HG02884 (cell line): ENCODE measurements around the gene SEC61G.

Source experiments
- ATAC-seq: cut with Tn5 transposase; IDR thresholded peaks from one replicate; pipeline ENCODE4 v1.9.1; 2021; ENCODE audit warnings: mild to moderate bottlenecking, moderate library complexity; ENCODE audit not compliant: unreplicated experiment

SEC61G gene

DNA sequence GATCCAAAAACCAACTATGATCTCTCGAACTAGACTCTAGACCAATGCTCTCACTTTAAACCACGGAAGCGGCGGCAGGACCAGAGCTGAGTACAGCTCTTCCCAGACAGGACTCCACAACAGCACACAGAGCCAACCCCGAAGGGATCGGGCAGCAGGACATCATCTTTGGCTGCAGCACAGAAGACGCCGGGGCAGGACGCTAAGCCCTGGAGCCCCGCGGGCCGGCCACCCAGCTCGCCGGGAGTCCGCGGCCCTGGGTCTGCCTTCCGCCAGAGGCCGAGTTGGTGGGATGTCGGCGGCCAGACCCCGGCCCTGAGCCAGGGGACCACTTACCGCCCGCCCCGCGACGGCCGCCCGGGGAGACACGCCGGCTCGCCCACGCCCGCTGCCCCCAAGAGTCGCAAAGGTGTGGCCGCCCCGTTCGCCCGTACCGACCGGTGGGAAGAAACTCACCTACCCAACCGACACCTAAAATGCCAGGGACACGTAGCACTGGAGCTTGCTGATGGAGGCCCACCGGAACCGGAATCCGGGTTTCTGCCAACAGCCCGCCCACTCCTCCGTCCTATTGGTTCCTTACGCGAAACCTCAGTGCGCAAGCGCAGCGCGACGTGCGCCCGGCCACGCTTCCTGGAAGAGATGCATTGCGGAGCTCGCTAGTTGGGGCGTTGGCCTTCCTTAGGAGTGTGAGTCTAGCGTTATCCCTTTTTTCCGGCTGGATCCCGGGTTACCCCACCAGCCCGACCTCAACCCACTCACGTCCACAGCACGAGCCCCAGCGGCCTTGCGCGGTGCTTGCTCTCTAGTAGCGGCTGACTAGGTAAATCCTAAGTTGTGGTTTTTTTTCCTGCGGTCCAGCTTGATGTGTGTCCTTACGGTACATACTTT is at the start of gene SEC61G:
Gene SEC61G (minus strand): TSS at position 510 of the 891 bp plus-strand sequence. CDS start 1,623 bp downstream, outside the sequence.
- ATAC-seq: peak; percentile 91

DNA sequence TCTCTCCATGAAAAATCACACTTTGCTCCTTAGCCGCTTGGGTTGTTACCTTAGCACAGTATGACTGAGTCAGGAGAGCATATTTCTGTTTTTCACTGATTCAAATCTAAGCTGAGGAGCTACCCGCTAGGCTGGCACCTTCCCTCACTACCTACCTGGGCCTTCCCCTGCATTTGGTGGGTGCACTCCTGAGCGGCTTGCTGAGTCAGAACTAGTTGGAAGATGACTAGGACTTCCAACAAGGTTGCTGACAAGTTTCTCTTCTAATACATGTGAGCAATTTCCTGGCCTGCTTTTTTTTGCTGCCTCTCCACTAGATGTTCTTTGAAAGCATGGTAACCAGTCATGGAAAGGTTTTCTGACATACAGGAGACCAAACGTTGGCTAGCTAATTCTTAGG is 43.8 kb upstream of the SEC61G start:
- peak; percentile 87 for ATAC-seq

DNA sequence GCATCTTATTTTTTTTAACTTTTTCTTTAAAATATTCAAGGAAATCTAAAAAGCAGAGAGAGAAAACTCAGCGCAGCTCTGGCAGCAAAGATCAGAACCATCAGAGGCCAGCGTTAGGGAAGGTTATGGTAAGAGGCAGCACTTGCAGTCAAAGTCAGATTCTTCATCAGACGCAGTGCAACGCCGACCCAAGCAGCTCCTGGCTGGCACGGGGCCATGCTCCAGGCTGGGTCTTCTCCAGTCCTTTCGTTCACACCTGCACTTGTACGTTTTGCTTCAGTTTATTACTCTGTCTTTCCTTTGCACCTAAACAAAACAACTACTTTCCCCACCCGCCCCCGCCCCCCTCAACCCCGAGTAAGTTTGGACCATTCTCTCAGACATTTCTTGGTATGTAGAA is 43.1 kb upstream of the SEC61G start:
- no peak for ATAC-seq

DNA sequence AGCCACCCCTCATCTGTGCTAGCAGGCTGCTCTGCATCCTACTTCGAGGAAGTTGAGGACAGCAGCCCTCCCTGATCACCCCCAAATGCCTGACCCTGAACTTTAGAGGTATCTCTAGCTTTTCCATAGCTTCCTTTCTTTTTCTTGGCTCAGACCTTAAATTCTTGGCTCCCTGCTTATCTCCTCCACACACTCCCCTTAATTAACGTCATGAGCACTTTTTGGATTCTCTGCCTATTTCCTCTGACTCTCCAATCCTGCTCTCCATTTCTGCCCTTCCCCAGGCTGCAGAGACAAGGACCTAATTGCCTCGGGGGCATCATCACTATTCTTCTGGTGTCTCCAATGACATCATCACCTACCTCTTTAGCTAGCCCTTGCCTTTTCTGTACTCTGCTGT is 40.8 kb upstream of the SEC61G start:
- ATAC-seq: no peak

DNA sequence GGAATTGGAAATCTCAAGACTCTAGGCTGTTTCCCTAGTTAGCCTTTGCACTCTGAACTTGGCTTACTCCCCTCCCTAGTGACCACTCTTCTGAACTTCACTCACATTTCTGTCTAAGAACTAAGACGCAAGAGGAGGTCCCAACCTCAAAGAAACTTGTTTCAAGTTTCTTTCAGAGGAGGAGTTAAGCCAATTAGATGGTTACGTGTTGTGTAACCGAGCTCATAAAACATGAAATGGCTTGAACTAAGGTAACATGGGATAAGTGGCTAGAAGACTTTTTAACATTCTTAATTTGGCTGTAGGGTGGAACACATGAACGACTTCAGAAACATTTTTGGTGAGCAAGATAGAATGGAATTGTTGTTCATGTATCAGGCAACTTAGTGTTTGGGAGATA is 39.5 kb upstream of the SEC61G start:
- no peak for ATAC-seq

DNA sequence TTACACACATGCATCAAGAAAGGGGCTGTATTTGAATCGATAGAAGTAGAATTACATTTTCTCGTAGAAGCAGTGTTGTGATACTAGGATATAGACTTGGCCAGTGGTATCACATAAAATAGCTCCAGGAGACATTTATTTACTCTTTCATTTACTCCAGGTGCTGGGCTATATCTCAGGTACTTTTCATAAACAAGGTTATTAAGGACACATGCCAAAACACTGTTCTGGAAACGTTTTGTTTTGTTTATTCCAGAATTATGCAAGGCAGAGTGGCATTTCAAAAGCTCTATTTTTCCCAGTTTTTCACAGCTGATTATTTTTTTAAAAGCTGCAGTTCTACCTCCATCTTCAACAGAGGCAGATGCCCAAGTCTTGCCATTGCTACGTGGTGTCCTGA is 37.8 kb upstream of the SEC61G start:
- no peak for ATAC-seq

DNA sequence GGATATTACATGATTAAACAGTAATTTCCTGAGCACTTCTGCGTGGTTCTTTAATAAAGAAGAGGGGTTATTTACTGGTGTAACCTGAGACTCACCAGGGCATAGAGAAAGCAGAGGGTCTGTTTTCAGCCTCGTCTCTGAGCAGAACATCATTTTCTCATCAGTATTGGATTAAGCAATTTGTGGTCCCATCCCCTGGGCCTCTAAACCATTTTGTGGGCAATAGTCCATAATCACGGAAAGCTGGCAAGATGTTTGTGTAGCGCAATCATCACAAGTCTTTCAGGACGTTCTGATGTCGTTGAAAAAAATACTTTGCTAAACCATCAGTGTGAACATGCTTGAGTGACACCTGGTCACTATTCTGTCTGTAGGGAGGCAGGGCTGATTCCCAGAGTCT is 37.1 kb upstream of the SEC61G start:
- no peak for ATAC-seq

DNA sequence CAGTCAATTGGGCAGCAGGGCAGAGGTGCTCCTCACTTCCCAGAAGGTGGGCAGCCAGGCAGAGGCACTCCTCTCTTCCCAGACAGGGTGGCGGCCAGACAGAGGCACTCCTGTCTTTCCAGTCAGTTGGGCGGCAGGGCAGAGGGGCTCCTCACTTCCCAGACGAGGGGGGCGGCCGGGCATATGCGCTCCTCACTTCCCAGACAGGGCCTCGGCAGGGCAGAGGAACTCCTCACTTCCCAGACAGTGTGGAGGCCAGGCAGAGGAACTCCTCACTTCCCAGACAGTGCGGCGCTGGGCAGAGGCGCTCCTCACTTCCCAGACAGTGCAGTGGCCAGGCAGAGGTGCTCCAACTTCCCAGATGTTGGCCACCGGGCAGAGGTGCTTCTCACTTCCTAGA is 33.4 kb upstream of the SEC61G start:
- ATAC-seq: no peak

DNA sequence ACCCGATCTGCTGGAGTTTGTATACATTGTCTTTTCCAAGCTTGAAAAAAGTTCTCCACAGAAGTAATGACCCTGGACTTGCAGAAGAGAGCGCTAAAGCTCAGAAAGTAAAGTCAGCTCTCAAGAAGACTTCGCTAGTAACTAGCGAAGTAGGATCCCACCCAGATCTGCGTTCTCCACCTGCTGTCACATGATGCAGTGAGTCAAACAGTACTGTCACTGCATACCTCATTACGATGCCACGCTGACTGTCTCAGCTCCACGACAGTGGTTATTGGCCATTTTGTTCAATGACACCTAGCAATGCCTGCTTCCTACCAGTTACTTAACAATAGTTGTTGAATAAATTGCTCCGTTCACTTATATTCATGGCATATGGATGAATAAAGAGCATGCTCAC is 29.7 kb upstream of the SEC61G start:
- ATAC-seq: peak; percentile 83

DNA sequence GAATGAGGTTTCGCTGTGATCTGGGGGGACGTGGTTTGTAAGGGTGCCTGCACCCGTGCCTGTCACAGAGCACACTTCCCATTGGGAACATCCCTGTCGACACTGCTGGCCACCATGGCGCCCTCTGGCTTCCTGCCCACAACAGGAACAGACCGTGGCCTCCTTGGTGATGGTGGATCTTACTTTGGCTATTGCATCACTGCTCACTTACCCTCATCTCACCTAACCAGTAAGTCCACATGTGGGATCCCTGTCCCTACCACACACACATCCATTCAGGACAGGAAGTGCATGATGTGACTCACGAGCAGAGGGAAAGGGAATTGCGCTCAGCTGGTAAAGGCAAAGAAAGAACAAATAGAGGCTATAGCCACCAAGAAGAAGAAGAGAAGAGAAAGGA is 26.2 kb upstream of the SEC61G start:
- ATAC-seq: no peak

DNA sequence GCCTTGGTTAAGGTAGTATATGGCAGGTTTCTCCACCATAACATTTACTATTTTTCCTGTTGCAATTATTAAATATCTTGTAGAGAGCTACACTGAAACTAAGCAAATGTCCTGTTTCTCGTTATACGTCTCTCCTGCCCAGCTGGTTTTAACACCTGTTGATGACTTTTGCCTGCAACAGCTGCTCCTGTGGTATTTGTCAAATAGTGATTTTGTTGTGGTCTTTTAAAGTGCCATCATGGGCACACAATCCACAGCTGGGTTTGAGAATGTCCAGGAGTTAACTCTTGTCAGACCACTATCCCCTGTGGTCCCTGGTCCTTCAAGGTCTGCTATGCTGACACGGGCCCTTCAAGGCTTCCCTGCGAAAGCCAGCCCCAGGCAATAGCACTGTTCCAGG is 24.9 kb upstream of the SEC61G start:
- ATAC-seq: no peak

DNA sequence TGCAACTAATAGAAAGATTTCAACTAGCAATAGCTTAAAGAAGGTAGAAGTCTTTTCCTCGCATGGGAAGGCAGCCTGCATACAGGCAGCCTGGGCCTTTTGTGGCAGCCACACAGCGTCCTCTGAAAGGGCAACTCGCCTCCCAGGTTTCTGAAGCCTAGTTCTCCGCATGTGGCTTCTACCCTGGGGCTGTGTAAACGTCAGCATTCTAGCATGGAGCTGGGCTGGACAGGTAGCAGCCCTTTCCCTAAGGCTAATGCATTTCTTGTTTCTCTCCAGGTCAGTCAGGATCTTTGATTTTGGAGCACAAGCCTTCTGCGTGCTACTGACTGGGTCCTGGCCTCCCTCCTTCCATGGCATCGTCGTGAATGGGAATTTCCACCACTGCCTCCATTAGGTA is 23.8 kb upstream of the SEC61G start:
- no peak for ATAC-seq

DNA sequence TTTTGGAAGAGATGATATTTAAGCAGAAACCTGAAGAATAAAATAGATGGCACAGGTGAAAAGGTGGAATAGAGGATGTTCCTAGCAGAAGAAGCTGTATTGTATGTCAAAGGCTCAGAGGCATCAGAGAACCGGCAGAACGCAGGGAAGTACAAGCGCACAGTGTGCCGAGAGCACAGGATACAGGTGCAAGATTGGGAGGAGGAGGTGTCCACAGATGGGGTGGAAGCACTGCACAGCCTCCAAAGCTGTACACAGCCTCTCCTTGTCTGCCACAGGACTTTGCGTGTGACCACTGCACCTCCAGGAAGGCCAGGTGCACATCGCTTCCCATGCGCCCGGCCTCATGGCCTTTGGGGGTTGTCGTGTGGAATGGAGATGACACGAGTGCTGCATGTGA is 23.3 kb upstream of the SEC61G start:
- no peak for ATAC-seq

DNA sequence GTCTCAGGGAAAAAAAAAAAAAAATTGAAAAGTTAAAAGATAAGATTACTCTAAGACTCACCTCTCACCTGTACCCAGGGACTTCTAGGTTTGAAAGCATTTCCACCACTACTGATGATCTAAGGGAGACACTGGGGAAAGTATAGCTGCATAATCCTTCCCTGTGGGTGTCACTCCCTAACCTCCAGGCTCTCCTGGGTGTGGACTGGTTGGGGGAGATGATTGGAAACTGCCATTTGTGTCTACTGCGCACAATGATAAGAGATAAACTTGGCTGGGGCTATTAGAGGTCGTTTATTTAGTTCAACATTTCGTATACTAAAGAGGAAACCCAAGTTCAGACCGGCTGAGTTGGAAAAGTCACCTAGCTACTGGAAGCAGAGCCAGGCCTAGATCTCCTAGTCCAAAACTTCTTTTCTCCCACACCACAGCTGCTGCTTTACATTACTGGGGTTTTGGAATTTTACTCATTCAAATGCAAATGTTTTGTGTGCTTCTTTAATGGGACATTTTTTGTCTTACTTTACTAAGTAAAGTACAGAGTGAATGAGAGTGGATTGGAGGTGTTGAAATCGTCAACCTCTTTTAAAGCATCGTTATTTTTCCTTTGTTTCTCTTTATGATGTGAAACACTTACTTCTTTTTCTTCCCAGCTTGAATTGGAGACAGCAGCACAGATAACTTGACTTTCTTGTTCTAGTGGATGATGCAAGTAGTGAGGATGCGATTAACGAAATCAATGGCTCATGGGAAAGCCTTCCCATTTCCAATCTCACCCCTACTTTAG is 22.3 kb upstream of the SEC61G start:
- no peak for ATAC-seq

DNA sequence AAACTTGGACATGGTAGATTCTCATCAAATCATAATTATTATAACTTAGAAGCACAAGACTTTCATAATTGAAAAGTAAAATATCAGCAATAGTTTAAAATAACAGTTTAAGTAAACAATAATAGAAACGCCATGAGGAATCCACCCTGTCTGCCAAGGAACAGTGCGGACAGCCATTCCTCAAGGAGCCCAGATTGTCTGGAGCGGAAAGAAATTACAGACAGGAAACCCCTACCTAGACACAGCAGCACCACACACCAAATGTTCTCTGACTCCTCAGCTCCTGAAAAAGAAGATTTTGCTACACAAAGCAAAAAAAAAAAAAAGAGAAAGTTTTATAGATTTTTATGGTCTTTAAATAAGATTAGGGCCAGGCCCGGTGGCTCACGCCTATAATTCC is 21.5 kb upstream of the SEC61G start:
- no peak for ATAC-seq

DNA sequence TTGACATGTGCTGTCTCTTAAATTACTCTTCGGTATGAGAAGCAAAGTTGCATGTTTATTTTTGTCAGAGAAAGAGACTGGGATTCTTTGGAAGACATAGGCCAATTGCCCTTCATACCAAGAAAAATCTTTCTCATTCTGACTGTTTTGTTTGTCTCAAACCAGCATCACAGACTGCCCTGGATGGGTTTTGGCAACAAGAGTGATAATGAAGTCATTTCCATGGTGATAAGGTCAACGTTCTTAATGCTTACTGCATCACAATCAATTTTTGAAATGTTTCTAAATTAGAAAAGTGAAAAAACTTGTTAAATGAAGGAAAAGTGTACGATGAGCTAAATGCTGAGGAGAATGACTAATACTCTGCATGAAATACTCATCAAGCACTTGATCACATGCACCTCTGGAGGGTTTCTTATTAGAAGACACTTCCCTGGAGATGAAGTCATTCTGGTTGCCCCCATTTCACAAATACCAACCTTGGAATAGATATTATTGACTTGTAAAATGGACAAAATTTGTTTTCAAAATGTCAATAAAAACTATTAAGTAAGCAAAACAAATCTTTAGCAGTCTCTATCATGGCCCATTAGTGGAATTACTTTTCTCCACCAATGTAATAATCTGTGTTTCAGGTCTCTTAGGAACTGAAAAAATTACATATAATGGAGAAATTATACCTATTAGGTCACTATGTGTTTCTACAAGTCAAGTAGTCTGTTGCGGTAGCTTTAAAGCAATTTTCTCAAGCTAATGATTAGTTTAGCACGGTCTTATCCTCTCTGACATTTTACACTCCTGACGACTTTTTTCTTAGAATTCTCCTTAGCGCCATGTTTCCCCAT is 19.9 kb upstream of the SEC61G start:
- ATAC-seq: no peak

DNA sequence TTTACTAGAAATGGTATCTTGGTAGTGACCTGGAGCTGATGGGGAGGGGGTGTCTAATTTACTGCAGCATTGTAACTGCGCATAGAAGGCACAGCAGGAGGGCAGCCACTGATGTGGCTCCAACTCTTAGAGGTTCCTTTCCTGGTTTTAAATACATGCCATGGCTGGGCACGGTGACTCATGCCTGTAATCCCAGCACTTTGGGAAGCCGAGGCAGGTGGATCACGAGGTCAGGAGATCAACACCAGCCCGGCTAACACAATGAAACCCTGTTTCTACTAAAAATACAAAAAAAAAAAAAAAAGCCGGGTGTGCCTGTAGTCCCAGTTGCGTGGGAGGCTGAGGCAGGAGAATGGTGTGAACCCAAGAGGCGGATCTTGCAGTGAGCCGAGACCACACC is 19.2 kb upstream of the SEC61G start:
- no peak for ATAC-seq

DNA sequence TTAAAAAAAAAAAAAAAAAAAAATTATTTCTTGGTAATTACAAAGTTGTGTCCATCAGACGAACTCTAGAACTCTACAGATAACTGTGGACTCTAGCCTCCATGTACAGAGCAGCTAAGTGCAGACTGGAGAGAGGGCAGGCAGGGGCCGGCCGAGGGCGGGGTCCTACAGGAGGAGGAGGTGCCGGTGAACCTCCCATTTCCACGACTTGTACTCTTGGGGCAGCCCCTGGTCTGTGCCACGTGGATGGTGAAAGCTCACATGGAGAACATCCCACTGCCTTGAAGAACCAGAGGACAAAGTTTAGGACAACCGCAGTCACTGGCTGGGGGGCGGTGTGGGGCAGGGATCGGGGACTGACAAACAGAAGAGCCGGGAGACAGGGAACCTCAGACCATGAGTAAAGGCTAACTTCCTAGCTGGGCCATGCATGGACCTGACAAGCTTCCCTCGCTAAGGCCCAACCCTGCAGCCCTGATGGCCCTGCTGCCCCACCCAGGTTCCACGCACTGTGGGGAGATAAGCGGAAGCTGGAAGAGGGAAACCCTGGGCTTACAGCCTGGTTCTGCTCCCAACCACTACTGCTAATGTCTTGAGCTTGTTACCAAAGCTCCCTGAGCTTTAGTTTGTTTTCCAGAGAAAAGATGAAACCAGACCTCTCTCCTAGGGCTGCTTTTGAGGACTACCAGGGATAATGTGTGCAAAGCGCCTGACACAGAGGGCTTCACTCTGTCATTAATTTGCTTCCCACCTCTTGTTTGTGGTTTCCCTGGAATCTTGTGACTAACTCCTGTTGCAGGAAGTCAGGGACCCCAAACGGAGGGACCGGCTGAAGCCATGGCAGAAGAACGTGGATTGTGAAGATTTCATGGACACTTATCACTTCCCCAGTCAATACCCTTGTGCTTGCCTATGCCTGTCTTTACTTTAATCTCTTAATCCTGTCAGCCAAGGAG is 16.1 kb upstream of the SEC61G start:
- no peak for ATAC-seq

DNA sequence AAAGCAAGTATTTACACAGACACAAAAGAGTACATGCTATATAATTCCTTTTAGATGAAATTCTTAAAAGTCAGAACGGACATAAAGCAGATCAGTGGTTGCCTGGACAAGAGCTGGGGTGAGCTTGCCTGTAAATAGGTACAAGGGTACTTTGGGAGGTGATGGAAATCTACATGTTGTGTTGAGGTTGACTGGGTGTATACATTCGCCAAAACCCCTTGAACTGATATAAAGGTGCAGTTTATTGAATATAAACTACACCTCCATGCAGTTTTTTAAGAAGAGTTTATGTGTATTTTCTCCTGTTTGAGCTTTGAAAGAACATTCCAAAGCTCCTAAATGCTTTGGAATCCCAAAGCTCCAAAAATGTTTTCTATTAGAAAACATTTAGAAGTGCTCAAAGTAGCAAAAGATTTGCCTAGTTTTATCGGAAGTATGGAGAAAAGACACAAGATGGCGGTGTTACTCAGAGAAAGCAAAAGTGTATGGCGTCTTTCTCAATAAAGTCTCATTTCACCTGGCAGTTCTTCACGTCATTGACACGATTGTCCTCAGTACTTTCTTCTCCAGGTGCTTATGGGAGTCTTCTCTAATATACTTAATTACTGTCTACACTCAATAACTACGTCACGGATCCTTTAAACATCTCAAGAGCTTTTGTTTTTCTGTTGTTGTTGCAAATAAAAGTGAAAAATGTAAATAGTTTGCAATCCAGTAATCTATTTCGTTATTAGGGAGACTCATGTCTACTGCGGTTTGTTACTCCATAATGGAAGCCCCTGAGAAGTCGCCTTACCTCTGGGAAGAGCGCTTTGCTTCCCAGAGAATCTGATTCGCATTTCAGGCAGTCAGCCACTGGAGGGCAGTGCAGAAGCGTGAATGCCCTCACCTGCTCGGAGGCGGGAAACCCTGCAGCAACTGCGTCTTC is 14.7 kb upstream of the SEC61G start:
- peak; percentile 87 for ATAC-seq
